H9 (cell line): Measurements from ENCODE around the gene USP49. TPM values are rescaled to one million over a fixed set of nuclear protein-coding genes. Genes with fewer than 3 reads are reported as not detected.

Experiments
- DNase-seq: peaks from one replicate; pipeline ENCODE4 v3.0.0-alpha.2; 2017
- H2AFZ ChIP-seq: one replicate; pipeline ENCODE4 v1.6.1; 2013; ENCODE audit warnings: mild to moderate bottlenecking, low read length, control low read depth, moderate library complexity
- H2AK5ac ChIP-seq: 2 replicates; pipeline ENCODE4 v1.6.1; 2013; ENCODE audit warnings: low read length, control low read depth, mixed read lengths; ENCODE audit not compliant: insufficient read length
- H2BK120ac ChIP-seq: one replicate; pipeline ENCODE4 v1.6.1; 2013; ENCODE audit warnings: low read depth, mild to moderate bottlenecking, low read length, control low read depth, inconsistent platforms; ENCODE audit not compliant: poor library complexity, severe bottlenecking
- H2BK12ac ChIP-seq: 2 replicates; pipeline ENCODE4 v1.6.1; 2013; ENCODE audit warnings: low read length, control low read depth, mixed read lengths, low read depth; ENCODE audit not compliant: insufficient read length
- H2BK15ac ChIP-seq: 2 replicates; pipeline ENCODE4 v1.6.1; 2013; ENCODE audit warnings: low read depth, low read length, control low read depth
- H2BK20ac ChIP-seq: one replicate; pipeline ENCODE4 v1.6.1; 2013; ENCODE audit warnings: low read depth, mild to moderate bottlenecking, low read length, control low read depth, inconsistent platforms; ENCODE audit not compliant: poor library complexity, severe bottlenecking
- H2BK5ac ChIP-seq: 2 replicates; pipeline ENCODE4 v1.6.1; 2013; ENCODE audit warnings: low read length, control low read depth, mixed read lengths; ENCODE audit not compliant: insufficient read length
- H3K14ac ChIP-seq: 2 replicates; pipeline ENCODE4 v1.6.1; 2013; ENCODE audit warnings: low read length, control low read depth; ENCODE audit not compliant: insufficient read depth
- H3K18ac ChIP-seq: 2 replicates; pipeline ENCODE4 v1.6.1; 2013; ENCODE audit warnings: low read depth, mild to moderate bottlenecking, mixed read lengths, low read length, control low read depth; ENCODE audit not compliant: insufficient read length
- H3K23ac ChIP-seq: 2 replicates; pipeline ENCODE4 v1.6.1; 2013; ENCODE audit warnings: low read length, control low read depth, mixed read lengths, low read depth; ENCODE audit not compliant: insufficient read length
- H3K23me2 ChIP-seq: 2 replicates; pipeline ENCODE4 v1.6.1; 2013; ENCODE audit warnings: low read depth, mild to moderate bottlenecking, mixed read lengths, low read length, control low read depth; ENCODE audit not compliant: insufficient read length, poor library complexity, severe bottlenecking
- H3K27ac ChIP-seq: 2 replicates; pipeline ENCODE4 v1.5.1; 2013; ENCODE audit warnings: low read length, control low read depth, mixed read lengths, low read depth; ENCODE audit not compliant: insufficient read length
- H3K27me3 ChIP-seq: 2 replicates; pipeline ENCODE4 v1.6.1; 2013; ENCODE audit warnings: low read length, control low read depth, inconsistent platforms; ENCODE audit not compliant: insufficient read depth
- H3K4ac ChIP-seq: 2 replicates; pipeline ENCODE4 v1.6.1; 2013; ENCODE audit warnings: low read depth, mild to moderate bottlenecking, control low read depth, inconsistent platforms, low read length, moderate library complexity
- H3K4me1 ChIP-seq: 2 replicates; pipeline ENCODE4 v1.6.1; 2013; ENCODE audit warnings: low read length, control low read depth, inconsistent platforms; ENCODE audit not compliant: insufficient read depth
- H3K4me2 ChIP-seq: 2 replicates; pipeline ENCODE4 v1.6.1; 2013; ENCODE audit warnings: low read length, control low read depth, mixed read lengths; ENCODE audit not compliant: insufficient read length, insufficient read depth
- H3K56ac ChIP-seq: 2 replicates; pipeline ENCODE4 v1.6.1; 2013; ENCODE audit warnings: low read depth, mild to moderate bottlenecking, mixed read lengths, low read length, control low read depth; ENCODE audit not compliant: insufficient read length
- H3K79me1 ChIP-seq: 2 replicates; pipeline ENCODE4 v1.6.1; 2013; ENCODE audit warnings: low read depth, mild to moderate bottlenecking, moderate library complexity, low read length, control low read depth, inconsistent platforms; ENCODE audit not compliant: insufficient read depth, poor library complexity, severe bottlenecking
- H3K79me2 ChIP-seq: 2 replicates; pipeline ENCODE4 v1.6.1; 2013; ENCODE audit warnings: low read length, control low read depth, inconsistent platforms; ENCODE audit not compliant: insufficient read depth
- H3K9ac ChIP-seq: 2 replicates; pipeline ENCODE4 v1.6.1; 2013; ENCODE audit warnings: low read length, control low read depth, mixed read lengths; ENCODE audit not compliant: insufficient read length; ENCODE audit errors: extremely low read depth
- H3K9me3 ChIP-seq: one replicate; pipeline ENCODE4 v1.6.1; 2013; ENCODE audit warnings: low read depth, low read length, inconsistent platforms; ENCODE audit not compliant: control insufficient read depth
- H3T11ph ChIP-seq: one replicate; pipeline ENCODE4 v1.6.1; 2013; ENCODE audit warnings: mild to moderate bottlenecking, low read length, control low read depth, inconsistent platforms
- H4K20me1 ChIP-seq: one replicate; pipeline ENCODE4 v1.6.1; 2013; ENCODE audit not compliant: control insufficient read depth, insufficient read length, insufficient read depth
- H4K5ac ChIP-seq: 2 replicates; pipeline ENCODE4 v1.6.1; 2013; ENCODE audit warnings: low read depth, mild to moderate bottlenecking, mixed read lengths, low read length, control low read depth; ENCODE audit not compliant: insufficient read length
- H4K8ac ChIP-seq: replicated peaks from 2 replicates; pipeline ENCODE4 v1.6.1; 2013; ENCODE audit warnings: low read length, control low read depth, mixed read lengths, low read depth; ENCODE audit not compliant: insufficient read length
- H4K91ac ChIP-seq: 2 replicates; pipeline ENCODE4 v1.6.1; 2013; ENCODE audit warnings: low read depth, mild to moderate bottlenecking, moderate library complexity, mixed read lengths, low read length, control low read depth; ENCODE audit not compliant: insufficient read length
- H3K27ac Mint-ChIP-seq, 3 experiments: 2 replicates in 2 of 3; 3 replicates in 1 of 3; pipeline ENCODE4 v1.8.0; 2020 to 2021; ENCODE audit warnings: mixed read lengths in 3 of 3, mild to moderate bottlenecking in 1 of 3, moderate library complexity in 1 of 3
- H3K27me3 Mint-ChIP-seq: 2 replicates; pipeline ENCODE4 v1.8.0; 2021; ENCODE audit warnings: low read depth, mild to moderate bottlenecking, moderate library complexity, mixed read lengths
- H3K36me3 Mint-ChIP-seq, 3 experiments: 2 replicates in 2 of 3; 3 replicates in 1 of 3; pipeline ENCODE4 v1.8.0; 2020 to 2021; ENCODE audit warnings: low read depth in 3 of 3, mixed read lengths in 3 of 3; ENCODE audit not compliant: insufficient read depth in 1 of 3
- H3K4me1 Mint-ChIP-seq, 2 experiments: 2 replicates each; pipeline ENCODE4 v1.8.0; 2020; ENCODE audit warnings: mixed read lengths in 2 of 2
- H3K4me3 Mint-ChIP-seq, 2 experiments: 2 replicates in 1 of 2; 3 replicates in 1 of 2; pipeline ENCODE4 v1.8.0; 2020 to 2021; ENCODE audit warnings: mild to moderate bottlenecking in 2 of 2, mixed read lengths in 2 of 2, moderate library complexity in 1 of 2
- H3K9me3 Mint-ChIP-seq, 2 experiments: 2 replicates in 1 of 2; 3 replicates in 1 of 2; pipeline ENCODE4 v1.8.0; 2020; ENCODE audit warnings: mild to moderate bottlenecking in 2 of 2, mixed read lengths in 2 of 2, moderate library complexity in 1 of 2
- CTCF ChIP-seq: fragments of 200-600 bp; sonication (generic); conservative IDR thresholded peaks from 3 replicates; pipeline ENCODE4 v1.8.0; 2021; ENCODE audit warnings: antibody characterized with exemption, mild to moderate bottlenecking
- WGBS: extraction: QIAGEN DNeasy Blood & Tissue Kit; methylation state at CpG from one replicate; pipeline ENCODE4 v1.1.7; 2013; ENCODE audit warnings: missing lambda C conversion rate, low lambda C conversion rate, mixed read lengths; ENCODE audit not compliant: insufficient read length; ENCODE audit errors: extremely low coverage; 5-methylcytosine and 5-hydroxymethylcytosine counted together
- total RNA-seq: library from RNA; stranded (reverse); gene quantifications from 2 replicates; pipeline ENCODE4 v1.2.1, GENCODE V29; 2021

Gene USP49
- total RNA-seq, 1 experiment from 2014 or later: 19.0 TPM

- no peak overlapping the region for H3K27ac Mint-ChIP-seq
- DNase-seq: no peak
- Histone ChIP-seq H2AFZ (no peak overlapping the region), H4K8ac (no peak overlapping the region), H3K9me3 (no peaks in the 10 kb centered on the region), H2BK12ac (no peak overlapping the region), H3K23me2 (no peaks in the 10 kb centered on the region), H3K9ac (no peak overlapping the region), H3K4me1 (no peaks in the 10 kb centered on the region), H3T11ph (no peak overlapping the region), H4K20me1 (peaks cover 3% of the 10 kb centered on the region), H3K4ac (no peak overlapping the region), H3K56ac (no peak overlapping the region), H3K79me2 (no peaks in the 10 kb centered on the region), H3K4me2 (no peak overlapping the region), H2BK15ac (no peak overlapping the region), H3K14ac (no peak overlapping the region), H3K27ac (no peak overlapping the region), H4K5ac (no peak overlapping the region), H3K79me1 (peaks cover 11% of the 10 kb centered on the region), H2AK5ac (no peak overlapping the region), H2BK20ac (no peak overlapping the region), H3K27me3 (no peaks in the 10 kb centered on the region), H2BK120ac (no peak overlapping the region), H4K91ac (no peak overlapping the region), H3K18ac (no peak overlapping the region), H3K23ac (no peak overlapping the region), H2BK5ac (no peak overlapping the region)
- H3K4me3 Mint-ChIP-seq: no peak overlapping the region
- H3K9me3 Mint-ChIP-seq: no peaks in the 10 kb centered on the region
- H3K4me1 Mint-ChIP-seq: peaks cover 7 to 8% of the 10 kb centered on the region in 2 experiments
- TF ChIP-seq CTCF: no peak
- peaks cover 48 to 91% (median 72%) of the 10 kb centered on the region in 3 experiments for H3K36me3 Mint-ChIP-seq
- no peaks in the 10 kb centered on the region; the same call in 1 of the 2 replicates for H3K27me3 Mint-ChIP-seq
- no CpG with 5 or more reads among the region's 2 CpGs for WGBS
Measured at GRCh38 chr6:41931792-41932191, 36.6 kb upstream of the USP49 start.
